ES-I3 (cell line): ENCODE data around the gene DNM1L.
"Not testable (repeated sequence)": the region's sequence is repeated elsewhere in the genome, so short reads cannot be mapped to it uniquely, and the experiment has no call there.

Source experiments
- H3K36me3 ChIP-seq: 2 replicates; pipeline ENCODE4 v1.6.1; 2013; ENCODE audit warnings: mild to moderate bottlenecking, low read length, control low read depth, moderate library complexity; ENCODE audit not compliant: insufficient read depth
- H3K4me1 ChIP-seq: 2 replicates; pipeline ENCODE4 v1.6.1; 2013; ENCODE audit warnings: mild to moderate bottlenecking, control low read depth, low read length; ENCODE audit not compliant: insufficient read depth
- H3K9ac ChIP-seq: 2 replicates; pipeline ENCODE4 v1.6.1; 2013; ENCODE audit warnings: low read depth, mild to moderate bottlenecking, low read length, moderate library complexity
- H3K9me3 ChIP-seq: 2 replicates; pipeline ENCODE4 v1.6.1; 2013; ENCODE audit warnings: mild to moderate bottlenecking, low read length, moderate library complexity; ENCODE audit not compliant: control insufficient read depth, insufficient read depth

The DNM1L gene

DNA sequence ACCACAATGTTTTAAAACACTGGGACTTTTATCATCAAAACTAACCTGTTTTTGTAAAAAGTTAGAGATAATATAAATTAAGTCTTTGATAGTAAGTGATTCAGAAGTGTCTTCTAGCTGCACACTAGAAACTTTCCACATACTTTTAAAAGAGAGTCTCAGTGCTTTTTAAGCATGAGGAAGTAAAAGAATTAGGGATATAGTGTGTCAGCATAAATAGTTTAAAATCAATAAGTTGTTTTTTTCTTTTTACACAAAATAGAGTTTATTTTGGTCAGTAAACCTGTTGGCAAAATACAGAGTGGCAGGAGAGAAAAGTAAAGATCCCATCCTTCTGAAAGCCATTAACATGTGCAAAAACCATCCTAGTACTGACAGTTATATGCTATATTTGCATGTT, 1.7 kb downstream of the DNM1L start:
- peaks cover 8% of the 10 kb centered on the region; the same call in 1 of the 2 replicates for H3K4me1 ChIP-seq
- H3K9me3 ChIP-seq = no peaks in the 10 kb centered on the region
- no peak overlapping the region for H3K9ac ChIP-seq
- H3K36me3 ChIP-seq = no peaks in the 10 kb centered on the region

DNA sequence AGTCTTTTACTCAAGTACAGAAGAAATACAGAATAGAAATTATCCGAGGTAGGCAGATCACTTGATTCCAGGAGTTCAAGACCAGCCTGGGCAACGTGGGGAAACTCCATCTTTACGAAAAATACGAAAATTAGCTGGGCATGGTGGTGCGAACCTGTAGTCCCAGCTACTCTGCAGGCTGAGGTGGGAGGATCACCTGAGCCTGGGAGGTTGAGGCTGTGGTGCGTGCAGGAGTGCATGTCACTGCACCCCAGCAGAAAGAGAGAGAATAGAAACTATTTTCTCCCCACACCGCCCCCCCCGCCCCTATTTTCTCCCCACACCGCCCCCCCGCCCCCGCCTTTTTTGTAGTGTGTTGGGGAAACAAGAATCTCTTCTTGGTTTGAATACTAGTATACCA, 2.2 kb downstream of the DNM1L start:
- Histone ChIP-seq H3K9me3 (no peaks in the 10 kb centered on the region), H3K9ac (no peak overlapping the region), H3K4me1 (peaks cover 8% of the 10 kb centered on the region; the same call in 1 of the 2 replicates), H3K36me3 (no peaks in the 10 kb centered on the region)

DNA sequence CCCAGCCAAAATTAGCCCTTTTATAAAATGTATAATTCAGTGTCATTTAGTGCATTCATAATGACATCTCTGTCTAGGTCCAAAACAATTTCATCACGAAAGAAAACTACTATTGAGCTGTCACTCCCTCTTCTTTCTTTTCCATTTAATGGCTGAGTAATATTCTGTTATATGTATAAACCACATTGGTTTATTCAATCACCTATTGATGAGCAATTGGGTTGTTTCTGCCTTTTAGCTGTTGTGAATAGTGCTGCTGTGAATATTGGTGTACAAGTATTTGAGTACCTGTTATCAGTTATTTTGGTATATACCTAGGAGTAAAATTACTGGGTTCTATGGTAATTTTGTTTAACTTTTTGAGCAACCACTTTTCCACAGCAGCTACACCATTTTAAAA, 7.2 kb downstream of the DNM1L start:
- Histone ChIP-seq H3K36me3 (no peaks in the 10 kb centered on the region), H3K9me3 (no peaks in the 10 kb centered on the region), H3K9ac (no peak overlapping the region), H3K4me1 (0 out of 2 replicates have a peak, but pooled peaks cover 5% of the 10 kb centered on the region)

DNA sequence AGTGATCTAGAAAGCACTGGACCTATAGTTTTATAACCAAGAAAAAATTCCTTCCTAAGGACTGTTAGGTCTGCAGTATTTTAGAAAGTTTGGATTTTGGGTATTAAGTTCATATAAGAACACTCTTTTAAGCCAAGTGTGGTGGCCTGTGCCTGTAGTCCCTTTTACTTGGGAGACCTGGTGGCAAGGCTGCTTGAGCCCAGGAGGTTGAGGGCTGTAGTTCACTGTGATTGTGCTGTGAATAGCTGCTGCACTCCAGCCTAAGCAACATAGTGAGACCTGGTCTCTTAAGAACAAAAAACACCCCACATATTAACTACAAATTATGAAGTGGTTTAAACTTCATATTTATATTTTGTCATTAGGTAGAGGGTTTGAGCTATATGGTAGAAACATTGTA, 9.7 kb downstream of the DNM1L start:
- Histone ChIP-seq H3K4me1 (0 out of 2 replicates have a peak, but pooled peaks cover 5% of the 10 kb centered on the region), H3K9ac (no peak overlapping the region), H3K9me3 (no peaks in the 10 kb centered on the region), H3K36me3 (no peaks in the 10 kb centered on the region)

DNA sequence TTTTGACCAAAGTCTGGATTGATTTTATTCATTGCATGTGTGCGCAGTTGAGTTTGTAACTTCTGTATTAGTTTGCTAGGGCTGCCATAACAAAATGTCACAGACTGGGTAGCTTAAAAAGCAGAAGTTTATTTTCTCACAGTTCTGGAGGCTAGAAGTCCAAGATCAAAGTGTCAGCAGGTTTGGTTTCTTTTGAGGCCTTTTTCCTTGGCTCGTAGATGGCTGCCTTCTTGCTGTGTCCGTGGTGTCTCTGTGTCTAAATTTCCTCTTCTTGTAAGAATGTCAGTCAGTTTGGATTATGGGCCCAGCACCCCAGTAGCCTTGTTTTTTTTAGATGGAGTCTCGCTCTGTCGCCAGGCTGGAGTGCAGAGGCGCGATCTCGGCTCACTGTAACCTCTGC, 11.8 kb downstream of the DNM1L start:
- no peaks in the 10 kb centered on the region for H3K36me3 ChIP-seq
- H3K4me1 ChIP-seq = 0 out of 2 replicates have a peak, but pooled peaks cover 5% of the 10 kb centered on the region

GRCh38 chr12:32692358-32692757, 13.3 kb downstream of the DNM1L start:
- H3K9ac ChIP-seq = no peak overlapping the region
- H3K36me3 ChIP-seq = no peaks in the 10 kb centered on the region
- 0 out of 2 replicates have a peak, but pooled peaks cover 5% of the 10 kb centered on the region for H3K4me1 ChIP-seq
- H3K9me3 ChIP-seq = no peaks in the 10 kb centered on the region

More for the DNA sequence above, 11.8 kb downstream of the DNM1L start:
- Histone ChIP-seq H3K9ac (no peak overlapping the region), H3K9me3 (no peaks in the 10 kb centered on the region)

- no peaks in the 10 kb centered on the region for H3K36me3 ChIP-seq
- 0 out of 2 replicates have a peak, but pooled peaks cover 4% of the 10 kb centered on the region for H3K4me1 ChIP-seq
- no peak overlapping the region for H3K9ac ChIP-seq
These were observed 13.9 kb downstream of the DNM1L start for GRCh38 chr12:32693036-32693435.

GRCh38 chr12:32695787-32696186, 16.7 kb downstream of the DNM1L start:
- no peaks in the 10 kb centered on the region for H3K4me1 ChIP-seq
- no peak overlapping the region for H3K9ac ChIP-seq
- H3K36me3 ChIP-seq = no peaks in the 10 kb centered on the region
- no peaks in the 10 kb centered on the region for H3K9me3 ChIP-seq

More at GRCh38 chr12:32693036-32693435, 13.9 kb downstream of the DNM1L start:
- no peaks in the 10 kb centered on the region for H3K9me3 ChIP-seq

GRCh38 chr12:32697445-32697844, 18.3 kb downstream of the DNM1L start:
- Histone ChIP-seq H3K36me3 (no peaks in the 10 kb centered on the region), H3K9me3 (no peaks in the 10 kb centered on the region), H3K9ac (no peak overlapping the region), H3K4me1 (no peaks in the 10 kb centered on the region)

DNA sequence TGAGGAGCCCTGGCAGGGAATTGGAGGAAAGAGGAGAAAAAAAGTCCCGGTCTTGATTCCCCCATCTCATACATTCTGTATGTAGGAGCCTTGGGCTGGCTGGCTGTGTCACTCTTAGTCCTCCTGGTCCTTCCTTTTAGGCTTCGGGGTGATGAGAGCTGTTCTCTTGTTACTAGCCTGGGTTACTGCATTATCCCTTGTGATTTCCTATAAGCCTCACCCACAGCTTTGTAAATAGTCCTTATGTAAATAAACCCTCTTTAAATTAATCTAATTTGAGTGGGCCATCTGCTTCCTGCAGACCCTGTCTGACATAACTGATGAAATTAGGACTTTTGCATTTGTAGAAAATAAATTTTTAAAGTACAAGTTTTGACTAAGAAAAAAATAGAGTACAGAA, 19.2 kb downstream of the DNM1L start:
- no peaks in the 10 kb centered on the region for H3K36me3 ChIP-seq
- no peaks in the 10 kb centered on the region for H3K4me1 ChIP-seq
- no peaks in the 10 kb centered on the region for H3K9me3 ChIP-seq
- no peak overlapping the region for H3K9ac ChIP-seq

GRCh38 chr12:32699437-32699836, 20.3 kb downstream of the DNM1L start:
- H3K4me1 ChIP-seq, H3K9me3 ChIP-seq, H3K9ac ChIP-seq, H3K36me3 ChIP-seq: not testable (repeated sequence)

GRCh38 chr12:32702473-32702872, 23.4 kb downstream of the DNM1L start:
- Histone ChIP-seq H3K36me3 (no peaks in the 10 kb centered on the region), H3K9me3 (no peaks in the 10 kb centered on the region), H3K4me1 (no peaks in the 10 kb centered on the region), H3K9ac (no peak overlapping the region)

GRCh38 chr12:32702946-32703345, 23.8 kb downstream of the DNM1L start:
- H3K4me1 ChIP-seq = no peaks in the 10 kb centered on the region
- H3K36me3 ChIP-seq = no peaks in the 10 kb centered on the region
- H3K9me3 ChIP-seq = no peaks in the 10 kb centered on the region
- no peak overlapping the region for H3K9ac ChIP-seq

GRCh38 chr12:32705783-32706182, 26.7 kb downstream of the DNM1L start:
- no peaks in the 10 kb centered on the region for H3K9me3 ChIP-seq
- no peaks in the 10 kb centered on the region for H3K4me1 ChIP-seq
- no peaks in the 10 kb centered on the region for H3K36me3 ChIP-seq
- H3K9ac ChIP-seq = no peak overlapping the region

DNA sequence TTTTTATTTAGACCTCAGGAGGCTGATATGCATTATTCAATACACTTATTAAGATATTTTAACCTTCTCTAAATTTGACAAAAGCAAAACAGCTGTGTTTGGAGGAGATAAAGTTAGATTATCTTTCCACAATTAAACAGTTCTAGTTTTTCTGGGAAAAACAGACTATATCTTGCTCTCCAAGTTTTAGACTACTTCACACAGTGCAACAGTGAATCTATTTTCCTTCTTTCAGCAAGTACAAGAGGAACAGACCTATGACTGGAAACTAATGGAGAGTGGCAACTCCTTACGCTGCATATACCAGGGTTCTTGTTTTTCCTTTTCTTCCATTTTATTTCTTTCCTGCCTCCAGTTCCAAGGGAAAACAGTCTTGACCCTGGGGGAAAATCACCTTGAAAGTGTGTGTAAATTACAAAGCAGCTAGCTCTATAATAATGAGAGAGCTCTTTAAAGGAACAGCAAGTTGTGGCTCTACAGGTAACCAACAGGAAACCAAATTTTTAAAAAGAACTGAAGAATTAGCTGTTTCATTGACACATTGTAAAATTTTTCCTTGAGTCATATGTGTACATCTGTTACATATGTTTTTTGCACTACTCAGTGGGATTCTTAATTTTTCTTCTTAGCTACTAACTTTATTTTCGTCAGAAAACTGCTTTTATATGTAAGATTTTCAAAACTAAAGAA, 27.4 kb downstream of the DNM1L start:
- Histone ChIP-seq H3K9me3 (no peaks in the 10 kb centered on the region), H3K9ac (no peak overlapping the region), H3K36me3 (no peaks in the 10 kb centered on the region), H3K4me1 (no peaks in the 10 kb centered on the region)
